Spleen (tissue), 7 donors: Measurements from ENCODE around the gene SREBF1.

Experiments
- CTCF ChIP-seq, 11 experiments: fragments of 200-600 bp in 7 of 11; fragments of 450-650 bp in 4 of 11; sonication (generic) in 4 of 11; IDR thresholded peaks in 8 of 11; conservative IDR thresholded peaks in 3 of 11; 1 replicate in 7 of 11; 2 replicates in 4 of 11; pipeline versions ENCODE4 v1.4.0 to v1.8.0; 2016 to 2021; ENCODE audit warnings: antibody characterized with exemption in 11 of 11, inconsistent platforms in 4 of 11, mild to moderate bottlenecking in 1 of 11
- POLR2AphosphoS5 ChIP-seq, 3 donors: sonication (generic); formaldehyde crosslinking; IDR thresholded peaks; one replicate each; pipeline ENCODE4 v1.5.1; 2017; ENCODE audit warnings: antibody characterized with exemption in 3 of 3
- donor health status: DM: no; HTN: no; CAD: no; lungs with moderate emphysema.
- donor health status: DM: no; HTN: no; CAD: no.
- donor health status: DM: no; HTN: no; CAD: no.

- TF ChIP-seq CTCF (IDR thresholded peaks at IDR 0.05 in 8 of 11, conservative IDR thresholded peaks at IDR 0.05 in 3 of 11): no peak
- no peak for TF ChIP-seq POLR2AphosphoS5 (IDR thresholded peaks at IDR 0.05)
Observed at GRCh38 chr17:17817552-17817947, 19.2 kb downstream of the SREBF1 start.
